Epithelial cell of proximal tubule (primary cell): ENCODE measurements around the gene ADGRG1. TPM values are rescaled to one million over a fixed set of nuclear protein-coding genes. Genes with fewer than 3 reads are reported as not detected.

ENCODE experiments used
- DNase-seq: peaks from one replicate; pipeline ENCODE4 v3.0.0-alpha.2; 2011; ENCODE audit warnings: low read depth
- H3K4me3 ChIP-seq: 2 replicates; pipeline ENCODE4 v1.5.1; 2011; ENCODE audit warnings: low read depth, mild to moderate bottlenecking, low read length
- CTCF ChIP-seq: conservative IDR thresholded peaks from 2 replicates; pipeline ENCODE4 v1.5.1; 2012; ENCODE audit warnings: low read depth, mild to moderate bottlenecking, low read length
- total RNA-seq: library from RNA; depleted of rRNA; stranded (reverse); fragments of >200 nt; gene quantifications from 2 replicates; pipeline ENCODE4 v1.2.3, GENCODE V29; 2015

ADGRG1 gene
- total RNA-seq, 1 donor from 2014 or later, result 101 TPM

- DNase-seq, result no peak
- no peak overlapping the region for H3K4me3 ChIP-seq
Observed at GRCh38 chr16:57611181-57611580, 17.2 kb upstream of the ADGRG1 start.

GRCh38 chr16:57611706-57612105 is 16.7 kb upstream of the ADGRG1 start:
- no peak for TF ChIP-seq CTCF
- no peak for DNase-seq
- H3K4me3 ChIP-seq, result no peak overlapping the region

More at GRCh38 chr16:57611181-57611580, 17.2 kb upstream of the ADGRG1 start:
- no peak for TF ChIP-seq CTCF

- TF ChIP-seq CTCF, result no peak
Observed at GRCh38 chr16:57612494-57612893, 15.9 kb upstream of the ADGRG1 start.

GRCh38 chr16:57613514-57613913 is 14.9 kb upstream of the ADGRG1 start:
- no peak overlapping the region for H3K4me3 ChIP-seq
- DNase-seq, result no peak
- TF ChIP-seq CTCF, result no peak

More at GRCh38 chr16:57612494-57612893, 15.9 kb upstream of the ADGRG1 start:
- DNase-seq, result no peak
- H3K4me3 ChIP-seq, result no peak overlapping the region

GRCh38 chr16:57614536-57614935 is 13.9 kb upstream of the ADGRG1 start:
- DNase-seq, result no peak
- no peak overlapping the region for H3K4me3 ChIP-seq
- no peak for TF ChIP-seq CTCF

- no peak overlapping the region for H3K4me3 ChIP-seq
- TF ChIP-seq CTCF, result peak; percentile 3
- DNase-seq, result no peak
Observed at GRCh38 chr16:57614944-57615343, 13.5 kb upstream of the ADGRG1 start.

- DNase-seq, result no peak
- no peak overlapping the region for H3K4me3 ChIP-seq
- no peak for TF ChIP-seq CTCF
Observed at GRCh38 chr16:57615813-57616212, 12.6 kb upstream of the ADGRG1 start.
